ENCODE measurements around the gene ADAMTSL5.

GRCh38 chr19:1526979-1527649 is 14.3 kb upstream of the ADAMTSL5 start:
- TF ChIP-seq CTCF (IDR thresholded peaks at IDR 0.05) (no peak), POLR2A (IDR thresholded peaks at IDR 0.05) (no peak)
